ENCODE data around the gene SERTM2.
"Not testable (repeated sequence)": the region's sequence is repeated elsewhere in the genome, so short reads cannot be mapped to it uniquely, and the experiment has no call there.

The SERTM2 gene

DNA sequence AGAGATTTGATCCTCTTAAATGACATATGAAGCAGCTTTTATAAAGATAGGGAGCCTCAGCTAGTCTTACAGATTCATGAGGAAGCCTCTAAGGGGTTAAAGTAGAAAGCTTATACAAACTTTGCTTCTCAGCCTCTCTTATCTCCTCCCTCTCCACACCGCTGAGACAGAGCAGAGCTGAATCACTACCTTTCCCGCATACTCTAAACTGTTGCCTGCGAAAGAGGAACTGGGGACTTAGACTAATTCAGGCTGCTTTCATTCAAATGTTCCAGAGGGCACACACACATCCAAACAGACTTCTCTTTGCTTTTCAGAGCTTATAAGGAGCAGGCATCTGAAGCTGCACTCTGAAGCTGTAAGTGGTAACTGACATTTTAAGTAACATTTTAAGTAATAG lies at the start of gene SERTM2:
SERTM2 (plus strand) TSS at position 169 of the 400 bp plus-strand sequence. CDS start 7,213 bp downstream, outside the sequence.
- DNase-seq = no peak

DNA sequence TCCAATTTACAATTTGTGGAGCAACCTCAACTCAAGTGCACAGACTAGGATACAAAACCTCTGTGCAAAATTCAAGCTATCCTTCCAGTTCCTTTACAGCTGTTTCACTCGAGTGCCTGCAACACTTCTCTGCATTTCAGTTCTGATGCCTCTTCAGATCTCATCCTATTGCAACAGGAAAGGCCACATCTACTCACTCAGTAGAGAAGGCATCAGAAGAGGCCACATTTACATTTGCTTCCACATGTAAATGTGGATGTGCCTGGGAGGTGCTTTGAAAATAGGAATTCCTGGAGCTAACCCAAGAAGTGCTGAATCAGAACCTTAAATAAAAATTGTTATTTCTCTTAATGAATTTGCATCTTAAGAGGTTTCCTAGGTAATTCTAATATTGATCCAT lies 45.8 kb upstream of the SERTM2 start:
- DNase-seq = no peak

DNA sequence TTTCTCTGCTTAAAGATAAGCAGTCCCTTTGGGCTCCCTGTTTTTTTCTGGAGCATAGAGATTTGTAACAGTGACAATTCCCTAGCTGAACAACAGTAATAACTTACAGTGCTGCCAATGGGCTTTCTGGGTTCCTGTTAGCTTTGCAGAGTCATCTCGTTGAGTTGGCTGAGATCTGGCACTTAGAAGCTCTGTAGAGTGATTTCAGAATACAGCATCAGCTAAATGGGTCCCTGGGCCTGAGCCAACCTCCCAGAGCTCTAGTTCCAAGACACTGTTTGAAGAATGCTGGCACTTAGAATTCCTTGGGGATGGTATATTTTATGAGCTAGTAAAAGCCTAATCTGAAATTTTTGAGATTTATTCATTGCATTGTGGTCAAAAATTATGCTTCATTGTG lies 43.5 kb upstream of the SERTM2 start:
- DNase-seq = no peak

DNA sequence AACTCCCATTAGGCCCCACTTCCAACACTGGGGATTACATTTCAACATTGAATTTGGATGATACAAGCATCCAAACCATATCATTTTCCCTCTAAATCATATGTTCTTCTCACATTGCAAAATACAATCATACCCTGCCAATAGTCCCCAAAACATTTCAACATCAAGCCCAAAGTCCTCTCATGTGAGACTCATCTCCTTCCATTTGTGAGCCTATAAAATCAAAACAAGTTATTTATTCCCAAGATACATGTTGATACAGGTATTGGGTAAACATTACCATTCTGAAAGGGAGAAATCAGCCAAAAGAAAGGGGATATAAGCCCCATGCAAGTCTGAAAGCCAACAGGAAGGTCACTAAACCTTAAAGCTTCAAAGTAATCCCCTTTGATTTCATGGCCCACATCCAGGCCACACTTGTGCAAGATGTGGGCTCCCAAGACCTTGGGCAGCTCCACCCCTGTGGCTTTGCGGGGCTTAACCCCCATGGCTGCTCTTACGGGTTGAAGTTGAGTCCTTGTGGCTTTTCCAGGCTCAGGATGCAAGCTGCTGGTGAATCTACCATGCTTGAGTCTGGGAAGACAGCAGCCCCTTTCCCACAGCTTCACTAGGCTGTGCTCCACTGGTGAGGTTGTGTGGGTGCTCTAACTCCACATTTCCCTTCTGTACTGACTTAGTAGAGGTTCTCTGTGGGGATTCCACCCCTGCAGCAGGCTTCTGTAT lies 40.6 kb upstream of the SERTM2 start:
- DNase-seq = no peak

DNA sequence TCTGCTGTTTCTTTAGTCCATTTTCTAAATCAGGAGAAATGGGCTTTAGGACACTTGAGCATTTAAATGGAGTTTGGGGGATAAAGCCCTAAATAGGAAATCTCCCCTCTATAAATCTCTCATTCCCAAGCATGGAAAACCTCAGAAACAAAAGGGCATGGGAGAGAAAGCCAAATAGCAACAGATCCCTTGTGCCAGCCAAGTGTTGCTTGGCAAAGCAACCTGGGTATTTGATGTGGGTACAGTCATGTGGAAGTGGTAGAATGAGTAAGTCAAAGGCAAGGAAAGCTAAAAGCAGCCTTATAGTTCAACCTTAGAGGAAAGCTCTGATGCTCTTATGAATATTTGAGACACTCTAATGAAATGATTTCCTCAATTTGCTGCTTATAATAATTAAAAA lies 29.5 kb upstream of the SERTM2 start:
- DNase-seq = no peak

DNA sequence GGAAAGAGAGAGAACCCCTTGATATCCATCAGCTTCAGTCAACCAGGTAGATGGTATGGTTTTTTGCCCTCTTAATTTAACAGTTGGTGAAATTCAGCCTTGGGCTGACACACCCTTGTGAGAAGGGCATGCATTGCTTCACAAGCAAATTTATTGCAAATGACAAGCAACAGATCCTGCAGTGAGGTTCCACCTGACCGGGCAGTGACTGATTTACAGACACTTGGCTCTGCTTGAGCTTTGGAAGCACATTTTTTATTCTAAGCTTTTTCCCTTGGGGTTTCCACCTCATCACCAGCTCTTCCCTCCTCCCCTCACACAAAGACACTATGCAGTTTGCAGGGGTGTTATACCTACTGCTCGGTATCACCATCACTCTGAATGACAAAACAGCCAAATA lies 28.3 kb upstream of the SERTM2 start:
- DNase-seq = no peak

DNA sequence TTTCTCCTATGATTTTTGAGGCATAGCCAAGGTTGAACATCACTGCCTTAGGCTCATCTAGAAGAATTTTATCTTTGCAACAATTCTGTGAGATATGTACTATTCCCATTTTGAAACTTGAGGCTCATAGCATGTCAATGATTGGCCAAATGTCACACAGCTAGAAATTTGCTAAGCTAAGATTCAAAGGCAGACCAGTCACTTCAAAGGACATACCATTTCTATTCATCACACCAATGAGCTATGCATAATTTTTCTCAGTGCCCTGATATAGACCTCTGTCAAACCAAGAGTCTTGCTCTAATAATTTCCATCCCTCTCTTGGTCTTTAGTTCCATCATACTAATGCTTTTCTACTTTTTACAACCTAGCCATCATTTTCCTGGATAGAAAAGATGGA lies 27.6 kb upstream of the SERTM2 start:
- no peak for DNase-seq

DNA sequence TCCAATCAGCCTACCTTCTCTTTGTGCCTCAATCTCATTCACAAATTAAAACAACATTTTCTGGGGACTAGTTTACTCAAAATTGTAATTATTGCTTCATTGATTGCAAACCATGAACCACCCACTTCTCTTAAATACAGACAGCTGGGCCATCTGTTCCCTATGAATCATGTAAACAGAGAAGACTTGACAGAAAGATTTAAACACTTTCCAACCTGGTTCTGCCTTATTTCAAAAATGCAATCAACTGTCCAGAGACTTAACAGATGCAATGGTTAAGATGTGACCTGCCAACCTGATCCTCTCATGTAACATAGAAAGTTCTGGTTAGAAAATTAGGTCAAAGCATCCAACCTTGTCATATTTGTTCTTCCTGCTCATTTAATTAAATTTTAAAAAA lies 20.8 kb upstream of the SERTM2 start:
- DNase-seq = no peak

DNA sequence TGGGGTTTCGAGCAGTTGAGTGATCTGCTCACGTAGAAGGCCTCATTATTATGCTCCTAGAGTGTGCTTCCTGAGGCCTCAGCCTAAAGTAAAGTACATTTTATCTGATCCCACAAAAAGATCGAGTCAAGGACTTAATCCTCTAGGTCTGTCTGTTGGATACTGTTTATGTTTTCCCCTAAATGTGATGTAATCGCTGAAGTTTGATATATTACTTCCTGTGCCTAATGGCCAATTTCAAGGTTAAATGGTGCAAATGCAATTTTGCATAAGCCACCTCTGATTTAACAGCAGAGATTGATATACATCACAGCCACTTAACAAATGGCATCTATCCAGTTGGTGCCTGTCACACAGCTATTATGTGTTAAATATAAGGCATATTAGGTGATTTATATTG lies 19.4 kb upstream of the SERTM2 start:
- DNase-seq = no peak

DNA sequence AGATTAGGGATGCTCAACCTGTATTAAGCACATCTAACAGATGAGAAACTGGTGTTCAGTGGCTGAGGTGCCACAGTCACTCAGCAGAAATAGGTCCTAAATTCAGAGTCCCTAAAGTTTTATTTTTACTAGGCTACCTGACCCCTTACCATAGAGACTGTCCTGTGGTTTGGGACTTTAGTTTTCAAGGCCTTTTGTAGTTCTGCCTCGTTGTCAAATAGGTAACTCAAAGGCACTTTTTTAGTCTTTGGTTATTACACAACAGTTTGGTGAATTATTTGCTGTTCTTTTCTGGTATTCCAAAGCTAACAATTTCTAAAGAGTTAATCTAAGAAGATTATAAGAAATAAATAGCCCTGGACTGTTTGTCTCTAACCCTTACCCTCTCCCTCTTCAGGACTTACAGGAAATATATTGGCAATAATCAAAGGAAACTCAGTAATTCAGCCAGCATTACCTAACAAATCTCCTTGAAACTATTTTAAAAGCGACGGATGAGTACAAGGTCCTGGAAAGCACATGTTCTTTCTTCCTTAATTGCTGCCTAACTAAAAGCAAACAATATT lies 12.8 kb upstream of the SERTM2 start:
- DNase-seq = no peak

DNA sequence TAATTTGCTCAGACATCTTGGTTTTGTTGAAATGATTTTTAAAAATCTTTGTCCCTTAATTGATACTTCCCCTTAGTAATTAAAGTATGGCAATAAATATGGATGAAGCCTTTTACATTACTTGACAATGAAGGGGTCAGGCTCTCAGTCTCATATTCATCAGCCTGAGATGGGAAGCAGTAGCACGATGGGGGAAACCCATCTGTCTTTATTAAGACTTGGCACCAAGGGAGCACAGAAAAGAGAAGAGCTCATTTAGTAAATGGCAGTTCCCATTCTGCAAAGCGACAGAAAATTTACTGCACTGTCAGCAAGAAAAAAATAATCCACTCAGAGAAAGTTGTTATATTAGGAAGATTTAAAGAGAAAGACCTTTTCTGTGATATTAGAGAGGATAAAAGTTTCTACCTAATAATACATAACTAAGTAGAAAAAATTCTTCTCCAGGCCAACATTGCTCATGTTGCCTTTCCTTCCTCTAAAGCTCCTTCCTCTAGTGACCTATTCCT lies 7.9 kb upstream of the SERTM2 start:
- DNase-seq = no peak

DNA sequence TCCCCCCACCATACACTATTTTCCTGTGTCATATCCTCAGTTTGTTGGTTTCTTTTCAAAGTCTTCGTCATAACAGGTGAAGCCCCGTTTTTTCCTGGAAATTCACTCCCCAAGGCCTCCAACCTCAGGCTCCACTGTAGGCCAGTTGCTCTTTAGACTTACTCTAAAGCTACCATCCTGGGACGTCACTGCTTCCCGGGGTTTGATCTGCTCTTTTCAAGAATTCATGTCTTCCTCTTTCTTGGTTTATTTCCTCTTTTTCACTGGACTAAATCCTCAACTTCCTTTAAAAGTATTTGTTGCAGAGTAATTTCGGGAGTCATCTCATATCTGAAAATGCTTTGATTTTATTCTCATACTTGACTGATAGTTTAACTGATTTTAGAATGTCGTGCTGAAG lies 6.5 kb upstream of the SERTM2 start:
- no peak for DNase-seq

DNA sequence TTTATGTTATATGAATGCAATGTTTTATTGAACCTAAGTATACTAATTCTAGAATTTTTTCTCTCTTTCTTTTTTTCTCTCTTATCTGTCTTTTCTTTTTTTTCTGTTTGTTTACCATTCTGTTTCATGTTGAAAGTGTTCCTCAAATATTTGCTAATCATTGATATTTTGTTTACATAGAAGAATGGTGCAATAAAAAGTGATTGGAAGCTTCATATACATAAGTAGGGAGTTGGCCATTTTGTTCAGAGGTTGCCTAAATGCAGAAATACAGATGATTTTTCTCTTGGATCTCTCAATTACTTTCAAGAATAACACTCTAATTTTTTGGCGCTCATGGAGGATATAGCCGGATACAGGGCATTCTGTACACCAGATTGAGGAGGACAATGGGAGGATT lies 5.7 kb upstream of the SERTM2 start:
- DNase-seq = no peak

DNA sequence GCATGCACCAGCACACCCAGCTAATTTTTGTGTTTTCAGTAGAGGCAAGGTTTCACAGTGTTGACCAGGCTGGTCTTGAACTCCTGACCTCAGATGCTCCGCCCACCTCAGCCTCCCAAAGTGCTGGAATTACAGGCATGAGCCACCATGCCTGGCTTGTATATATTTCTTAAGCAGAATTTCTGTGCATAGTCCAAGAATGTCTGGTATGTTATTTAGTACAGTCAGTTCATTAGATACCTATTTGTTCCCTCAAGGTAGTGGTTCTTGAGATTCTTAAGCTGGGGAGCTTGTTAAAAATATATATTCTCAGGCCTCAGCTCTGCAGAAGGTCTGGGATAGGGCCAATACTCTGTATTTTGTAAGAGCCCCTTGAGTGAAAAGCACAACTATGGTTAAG lies 4.6 kb upstream of the SERTM2 start:
- no peak for DNase-seq

DNA sequence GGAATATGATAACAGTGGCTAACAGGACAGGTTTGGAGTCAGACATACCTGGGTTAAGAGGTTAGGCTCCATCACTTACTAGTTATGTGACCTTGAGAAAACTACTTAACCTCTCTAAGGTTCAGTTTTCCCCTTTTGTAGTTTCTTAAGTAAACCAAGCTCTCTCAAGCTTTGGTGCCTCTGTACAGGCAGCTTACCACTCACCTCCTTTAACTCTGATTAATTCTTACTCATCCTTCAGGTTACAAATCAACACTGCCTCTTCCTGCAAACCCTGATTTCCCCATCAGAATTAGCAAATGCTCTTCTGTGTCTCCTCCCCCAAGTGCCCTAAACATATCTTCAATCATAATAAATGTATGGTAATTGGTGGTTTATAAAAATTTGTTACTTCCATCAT lies 3.5 kb upstream of the SERTM2 start:
- no peak for DNase-seq

DNA sequence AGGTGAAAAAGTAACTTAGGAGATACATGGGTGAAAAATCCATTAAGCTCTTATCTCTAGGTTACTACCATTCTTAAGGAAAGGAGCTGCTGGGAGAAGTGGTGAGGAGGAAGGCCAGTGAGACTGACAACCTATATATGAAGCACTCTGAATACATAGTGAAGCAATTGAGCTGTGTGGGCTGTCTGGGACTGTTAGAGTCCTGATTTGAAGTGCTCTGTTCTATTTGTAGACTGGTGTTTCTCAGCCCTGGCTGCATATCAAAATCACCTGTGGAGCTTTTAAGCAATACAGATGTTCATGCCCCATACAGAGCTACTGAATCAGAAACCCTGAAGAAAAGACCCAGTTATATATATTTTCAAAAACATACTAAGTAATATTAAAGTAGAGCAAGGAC lies 3.9 kb downstream of the SERTM2 start:
- DNase-seq = no peak

DNA sequence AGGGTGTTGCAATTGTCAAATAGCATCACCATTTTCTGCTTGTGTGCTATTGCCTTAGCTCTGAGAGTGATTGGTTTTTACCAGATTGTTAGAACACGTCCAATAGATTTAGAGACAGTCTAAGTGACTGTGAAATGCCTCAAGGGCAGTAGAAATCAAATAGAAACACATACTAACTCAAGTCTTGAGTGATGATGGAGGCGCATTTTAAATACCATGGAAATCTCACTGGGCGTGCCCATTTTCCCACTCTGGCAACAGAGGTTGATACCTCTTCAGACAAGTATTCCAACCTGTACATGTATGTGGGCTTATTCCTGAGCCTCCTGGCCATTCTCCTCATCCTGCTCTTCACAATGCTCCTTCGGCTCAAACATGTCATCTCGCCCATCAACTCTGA lies 7.2 kb downstream of the SERTM2 start:
- DNase-seq = no peak

DNA sequence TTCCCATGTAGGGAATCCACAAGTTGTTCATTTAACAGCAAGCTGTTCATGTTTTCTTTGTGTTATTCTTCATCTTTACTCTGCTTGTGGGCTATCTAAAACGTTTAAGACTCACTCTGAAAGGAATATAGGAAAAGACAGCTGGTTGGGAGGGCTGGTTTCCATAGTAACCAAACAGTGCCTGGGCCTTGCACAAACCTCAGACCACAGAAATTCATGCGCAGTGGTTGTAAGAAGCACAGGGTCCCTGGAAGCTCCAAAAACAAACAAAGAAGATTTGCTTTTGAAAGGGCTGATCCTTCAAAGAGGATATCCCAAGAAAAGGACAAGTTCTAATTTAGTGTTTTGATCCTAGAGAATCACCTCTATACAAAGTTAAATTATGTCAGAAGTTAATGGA lies 7.8 kb downstream of the SERTM2 start:
- DNase-seq = no peak

DNA sequence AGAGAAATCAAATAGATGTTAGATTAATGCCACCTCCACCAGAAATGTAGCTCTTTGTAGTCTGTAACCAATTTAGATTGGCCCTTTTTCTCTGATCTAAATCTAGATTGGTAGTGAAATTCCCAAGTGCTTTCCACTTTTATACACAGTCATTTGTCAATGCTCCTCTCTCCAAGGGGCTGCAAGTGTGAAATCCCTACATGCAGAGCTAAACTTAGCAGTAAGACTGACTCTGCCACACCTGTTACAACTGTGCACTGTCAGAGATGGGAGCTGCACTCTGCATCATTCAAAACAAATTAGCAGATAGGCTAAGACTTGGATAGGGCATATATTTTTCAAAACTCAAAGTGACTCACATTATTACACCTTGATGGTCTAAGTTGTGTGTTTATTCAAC lies 9.1 kb downstream of the SERTM2 start:
- no peak for DNase-seq

DNA sequence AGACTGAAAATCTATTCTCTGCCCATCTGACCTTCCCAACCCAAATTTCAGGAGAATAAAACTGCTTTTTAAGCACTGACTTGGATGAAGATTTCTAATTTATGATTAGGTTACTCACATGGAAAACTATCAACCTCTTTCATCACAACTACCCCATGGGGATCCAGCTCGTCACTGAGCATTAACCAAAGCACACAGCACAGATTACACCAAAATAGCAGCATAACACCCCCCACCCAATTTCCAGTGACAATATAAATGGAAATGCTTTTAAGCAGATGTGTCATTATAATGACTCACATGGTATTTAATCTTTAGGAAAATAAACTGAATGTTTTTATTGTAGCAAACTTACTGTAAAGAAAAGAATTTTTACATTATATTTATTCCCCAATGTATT lies 9.7 kb downstream of the SERTM2 start:
- DNase-seq = no peak

DNA sequence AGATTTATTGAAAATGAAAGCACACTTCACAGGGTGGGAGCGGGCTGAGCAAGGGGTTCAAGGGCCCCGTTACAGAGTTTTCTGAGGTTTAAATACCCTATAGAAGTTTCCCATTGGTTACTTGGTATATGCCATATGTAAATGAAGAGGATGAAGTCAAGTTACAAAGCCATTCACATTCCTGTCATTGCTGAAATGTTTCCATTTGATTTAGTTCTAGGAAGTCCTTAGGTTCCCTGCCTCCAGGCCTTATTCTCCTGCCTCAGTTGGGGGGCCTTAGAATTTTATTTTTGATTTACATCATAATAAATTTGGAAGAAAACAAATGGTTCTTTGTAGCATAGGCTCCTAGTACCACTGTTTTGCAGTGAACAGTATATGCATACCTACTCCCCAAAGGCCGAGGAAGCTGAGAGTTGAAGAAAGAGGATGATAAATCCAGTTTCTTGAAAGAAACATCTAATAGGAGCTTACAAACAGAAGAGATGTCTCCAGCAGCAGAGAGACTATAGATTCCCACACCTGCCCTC lies 31.8 kb downstream of the SERTM2 start:
- DNase-seq = no peak

DNA sequence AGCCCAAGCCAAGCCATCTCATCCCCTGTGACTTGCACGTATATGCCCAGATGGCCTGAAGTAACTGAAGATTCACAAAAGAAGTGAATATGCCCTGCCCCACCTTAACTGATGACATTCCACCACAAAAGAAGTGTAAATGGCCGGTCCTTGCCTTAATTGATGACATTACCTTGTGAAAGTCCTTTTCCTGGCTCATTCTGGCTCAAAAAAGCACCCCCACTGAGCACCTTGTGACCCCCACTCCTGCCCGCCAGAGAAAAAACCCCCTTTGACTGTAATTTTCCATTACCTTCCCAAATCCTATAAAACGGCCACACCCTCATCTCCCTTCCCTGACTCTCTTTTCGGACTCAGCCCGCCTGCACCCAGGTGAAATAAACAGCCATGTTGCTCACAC lies 37.8 kb downstream of the SERTM2 start:
- DNase-seq = not testable (repeated sequence)

DNA sequence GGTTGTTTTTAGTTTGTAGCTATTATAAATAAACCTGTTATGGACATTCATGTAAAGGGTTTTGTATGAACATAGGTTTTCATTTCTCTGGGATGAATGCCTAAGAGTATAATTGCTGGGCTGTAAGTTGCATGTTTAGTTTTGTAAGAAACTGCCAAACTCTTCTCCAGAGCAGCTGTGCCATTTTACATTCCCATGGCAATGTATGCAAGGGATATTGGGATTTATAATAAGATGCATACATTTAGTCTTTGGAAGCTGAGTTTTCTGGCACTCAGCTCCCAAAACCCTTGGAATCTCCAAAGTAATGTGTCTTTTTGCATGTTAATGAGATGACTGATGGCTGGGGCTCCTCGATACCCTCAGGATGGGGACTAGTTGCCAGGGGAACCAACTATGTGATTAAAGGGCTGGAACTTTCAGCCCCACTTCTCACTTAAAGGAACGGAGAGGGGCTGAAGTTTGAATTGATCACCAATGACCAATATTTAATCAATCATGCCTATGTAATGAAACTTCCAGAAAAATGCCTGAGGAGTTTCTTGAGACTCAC lies 44.0 kb downstream of the SERTM2 start:
- DNase-seq = no peak

DNA sequence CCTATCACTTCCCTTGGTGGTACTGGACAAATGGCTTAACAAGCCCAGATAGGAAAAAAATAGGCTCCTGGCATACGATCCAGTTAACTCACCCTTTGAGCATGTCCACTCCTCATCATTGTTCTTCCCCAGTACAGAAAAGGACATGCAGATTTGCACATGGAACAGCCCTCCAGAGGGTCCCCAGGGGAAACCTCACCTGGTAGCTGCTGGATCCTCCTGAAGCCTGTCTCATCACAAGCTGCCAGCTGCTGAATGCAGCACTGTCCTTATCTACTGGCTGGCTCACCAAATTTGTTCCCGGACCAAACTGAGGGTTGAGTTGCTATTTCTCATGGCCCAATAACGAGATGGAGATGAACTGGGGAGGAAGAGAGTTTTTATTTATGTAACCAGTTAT lies 49.4 kb downstream of the SERTM2 start:
- no peak for DNase-seq
